Stimulated activated CD8-positive, alpha-beta memory T cell treated with anti-CD3 and anti-CD28 coated beads, Interleukin-15, amount 100 ng/mL, for 24 hours (primary cell): ENCODE measurements around the gene PER2.
A peak's percentile ranks its signal among the peaks of the same experiment; 100 is the strongest.
"Not testable (repeated sequence)": the region's sequence is repeated elsewhere in the genome, so short reads cannot be mapped to it uniquely, and the experiment has no call there.

ENCODE experiments used
- DNase-seq: peaks from one replicate; pipeline ENCODE4 v3.0.0-alpha.2; 2020; ENCODE audit warnings: low read depth

PER2 gene

GRCh38 chr2:238287737-238288649 is at the start of gene PER2:
Gene PER2, minus strand, starts transcription at chr2:238288610. Its CDS starts 10,674 bp downstream, at chr2:238277936.
- no peak for DNase-seq

GRCh38 chr2:238337846-238338245 is 49.4 kb upstream of the PER2 start:
- no peak for DNase-seq

GRCh38 chr2:238336793-238337444 is 48.5 kb upstream of the PER2 start:
- DNase-seq = no peak

GRCh38 chr2:238336151-238336550 is 47.7 kb upstream of the PER2 start:
- no peak for DNase-seq

- not testable (repeated sequence) for DNase-seq
Measured at GRCh38 chr2:238335591-238335990, 47.2 kb upstream of the PER2 start.

GRCh38 chr2:238334885-238335284 is 46.5 kb upstream of the PER2 start:
- no peak for DNase-seq

GRCh38 chr2:238331916-238332315 is 43.5 kb upstream of the PER2 start:
- DNase-seq = no peak

- no peak for DNase-seq
Measured at GRCh38 chr2:238330391-238330790, 42.0 kb upstream of the PER2 start.

GRCh38 chr2:238327751-238328150 is 39.3 kb upstream of the PER2 start:
- DNase-seq = no peak

- no peak for DNase-seq
Measured at GRCh38 chr2:238326801-238327365, 38.5 kb upstream of the PER2 start.

GRCh38 chr2:238325694-238326093 is 37.3 kb upstream of the PER2 start:
- DNase-seq = no peak

GRCh38 chr2:238324248-238324647 is 35.8 kb upstream of the PER2 start:
- DNase-seq = not testable (repeated sequence)

GRCh38 chr2:238322001-238322411 is 33.6 kb upstream of the PER2 start:
- no peak for DNase-seq

GRCh38 chr2:238321467-238321866 is 33.1 kb upstream of the PER2 start:
- no peak for DNase-seq

GRCh38 chr2:238320648-238321281 is 32.4 kb upstream of the PER2 start:
- no peak for DNase-seq

GRCh38 chr2:238320246-238320647 is 31.8 kb upstream of the PER2 start, which contains the start of gene TRAF3IP1:
Gene TRAF3IP1, plus strand, starts transcription at chr2:238320518. Its CDS starts 145 bp downstream, at chr2:238320663.
- peak; percentile 76 for DNase-seq

- DNase-seq = no peak
Measured at GRCh38 chr2:238315031-238315595, 26.7 kb upstream of the PER2 start.

- no peak for DNase-seq
Measured at GRCh38 chr2:238314576-238314975, 26.2 kb upstream of the PER2 start.

GRCh38 chr2:238313991-238314350 is 25.6 kb upstream of the PER2 start:
- no peak for DNase-seq

GRCh38 chr2:238313289-238313990 is 25.0 kb upstream of the PER2 start:
- DNase-seq = no peak

GRCh38 chr2:238310721-238311120 is 22.3 kb upstream of the PER2 start:
- not testable (repeated sequence) for DNase-seq
